ENCODE data around the gene CCDC68.

Gene CCDC68

DNA sequence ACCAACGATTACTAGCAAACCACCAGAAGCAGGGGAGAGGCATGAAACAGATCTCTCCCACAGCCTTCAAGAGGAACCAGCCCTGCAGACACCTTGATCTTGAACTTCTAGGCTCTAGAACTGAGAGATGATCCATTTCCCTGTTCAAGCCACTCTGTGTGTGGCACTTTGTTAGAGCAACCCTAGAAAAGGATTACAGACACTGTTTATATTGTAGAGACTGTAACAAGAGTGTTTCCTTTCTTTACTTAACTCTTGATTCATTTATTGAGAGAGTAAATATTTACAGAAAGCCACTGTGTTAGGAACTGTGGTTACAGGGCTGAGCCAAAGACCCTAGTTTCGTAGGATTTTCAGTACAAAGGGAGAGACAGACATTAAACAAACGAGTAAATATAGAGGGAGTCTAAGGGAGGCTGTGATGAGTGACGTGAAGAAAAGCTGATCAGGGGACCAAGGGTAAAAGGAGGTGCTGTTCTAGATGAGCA, 10.9 kb downstream of the CCDC68 start:
- peaks cover 17% of the 10 kb centered on the region for H3K4me1 Mint-ChIP-seq (ENCODE audit: low read depth)
- H3K27ac Mint-ChIP-seq, result no peak overlapping the region
- H3K4me3 Mint-ChIP-seq, result no peak overlapping the region
- no peaks in the 10 kb centered on the region for H3K36me3 Mint-ChIP-seq (ENCODE audit: low read depth)
- peaks cover 12% of the 10 kb centered on the region for H3K27me3 Mint-ChIP-seq (ENCODE audit: low read depth)
- H3K9me3 Mint-ChIP-seq, result no peaks in the 10 kb centered on the region

DNA sequence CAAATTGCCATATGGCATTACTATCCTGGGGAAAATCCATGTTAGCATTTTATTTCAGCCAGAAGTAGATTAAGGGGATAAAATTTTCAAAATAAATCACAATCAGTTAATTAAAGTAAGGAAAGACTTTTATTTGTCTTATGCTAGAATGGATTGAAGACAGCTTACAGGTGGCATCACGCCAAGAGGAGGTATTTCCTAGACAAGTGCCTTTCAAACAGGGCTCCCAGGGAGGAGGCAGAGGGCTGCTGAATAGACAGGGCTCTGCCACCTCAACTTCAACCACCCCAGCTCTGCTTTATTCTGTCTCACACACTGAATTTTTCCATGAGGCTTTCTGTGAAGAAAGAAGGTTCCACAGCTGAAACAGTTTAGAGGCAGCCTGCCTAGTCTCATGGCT, 12.2 kb downstream of the CCDC68 start:
- Mint-ChIP-seq H3K36me3 (ENCODE audit: low read depth) (no peaks in the 10 kb centered on the region), H3K27ac (no peak overlapping the region), H3K9me3 (no peaks in the 10 kb centered on the region), H3K27me3 (ENCODE audit: low read depth) (peaks cover 12% of the 10 kb centered on the region), H3K4me1 (ENCODE audit: low read depth) (peaks cover 17% of the 10 kb centered on the region), H3K4me3 (no peak overlapping the region)

DNA sequence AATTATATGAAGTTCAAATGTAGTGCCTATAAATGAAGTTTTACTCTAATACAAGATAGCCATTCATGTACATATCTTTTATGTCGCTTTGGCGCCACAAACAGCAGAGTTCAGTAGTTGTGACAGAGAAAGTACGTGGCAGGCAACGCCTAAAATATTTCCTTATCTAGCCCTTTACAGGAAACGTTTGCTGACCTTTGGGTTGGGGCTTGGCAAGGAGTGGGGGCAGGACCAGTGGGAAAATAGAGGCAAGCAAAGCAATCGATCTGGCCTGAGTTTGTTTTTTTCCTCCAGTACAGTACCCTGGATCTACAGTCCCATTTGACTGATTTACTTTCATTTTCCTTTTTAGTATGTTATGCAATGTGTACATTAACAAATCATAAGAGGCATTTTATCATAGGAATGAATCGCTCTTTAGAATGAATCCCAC, 13.1 kb downstream of the CCDC68 start:
- Mint-ChIP-seq H3K9me3 (no peaks in the 10 kb centered on the region), H3K27ac (peak overlapping the region; percentile 80), H3K27me3 (ENCODE audit: low read depth) (peaks cover 12% of the 10 kb centered on the region), H3K4me3 (peak overlapping the region; percentile 79), H3K4me1 (ENCODE audit: low read depth) (peaks cover 17% of the 10 kb centered on the region), H3K36me3 (ENCODE audit: low read depth) (no peaks in the 10 kb centered on the region)

DNA sequence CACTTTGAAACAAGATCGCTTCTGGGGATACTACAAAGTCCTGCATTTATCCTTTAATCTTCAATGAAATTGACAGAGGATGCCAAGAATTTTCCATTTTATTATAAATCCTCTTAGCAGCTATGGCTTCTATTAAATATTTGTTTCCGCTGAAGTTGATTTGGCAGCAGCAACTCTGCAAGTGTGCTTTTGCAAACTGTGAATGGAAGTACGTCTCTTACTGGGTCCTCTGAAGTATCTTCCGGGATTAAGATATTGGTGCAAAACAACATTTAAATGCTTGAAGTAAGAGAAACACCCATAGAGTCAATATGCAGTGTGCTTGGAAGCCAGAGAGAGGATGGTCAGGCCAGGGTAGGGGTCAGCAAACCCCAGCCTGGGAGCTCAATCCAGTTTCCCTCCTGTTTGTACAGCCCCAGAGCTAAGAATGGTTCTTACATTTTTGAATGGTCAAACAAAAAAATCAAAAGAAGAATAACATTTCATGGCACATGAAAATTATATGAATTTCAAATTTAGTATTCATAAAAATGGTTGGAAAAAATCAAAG, 13.6 kb downstream of the CCDC68 start:
- Mint-ChIP-seq H3K4me1 (ENCODE audit: low read depth) (peaks cover 17% of the 10 kb centered on the region), H3K9me3 (no peaks in the 10 kb centered on the region), H3K27me3 (ENCODE audit: low read depth) (peaks cover 12% of the 10 kb centered on the region), H3K36me3 (ENCODE audit: low read depth) (no peaks in the 10 kb centered on the region), H3K4me3 (peak overlapping the region; percentile 79), H3K27ac (peak overlapping the region; percentile 80)

DNA sequence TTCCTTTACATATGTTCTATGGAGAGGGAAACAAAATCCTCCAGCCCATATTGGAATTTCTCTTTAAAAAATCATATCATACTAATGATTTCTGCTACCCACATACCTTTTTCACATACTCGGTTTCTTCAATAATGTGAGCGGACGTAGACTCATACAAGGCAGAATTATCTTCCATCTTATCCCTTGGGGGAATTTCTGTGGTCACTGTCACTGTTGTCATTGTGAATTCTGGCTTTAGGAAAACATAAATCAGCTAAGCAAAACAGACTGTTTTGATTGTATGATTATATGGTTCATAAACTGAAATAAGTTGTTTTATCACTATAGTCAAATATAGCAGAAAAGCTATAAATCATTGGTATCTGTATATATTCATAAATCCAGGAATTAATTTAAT, 16.7 kb downstream of the CCDC68 start:
- no peak overlapping the region for H3K4me3 Mint-ChIP-seq

DNA sequence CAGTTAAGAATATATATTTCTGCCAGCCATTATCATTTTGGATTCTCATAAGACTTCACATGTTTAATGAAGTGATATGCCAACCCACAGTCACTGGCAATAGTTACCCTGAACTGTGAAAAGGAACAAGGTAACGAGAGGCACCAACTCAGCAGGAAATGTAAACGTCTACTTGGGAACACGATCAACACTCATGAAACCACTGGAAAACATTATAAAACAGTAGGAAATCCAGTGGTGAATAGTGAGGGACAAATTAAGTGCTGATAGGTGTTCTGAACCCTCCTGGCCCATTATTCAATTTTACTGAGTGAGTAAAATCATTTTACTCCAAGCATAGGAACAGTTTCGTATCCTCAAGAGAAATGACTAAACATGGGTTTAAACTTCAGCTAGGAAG, 17.1 kb downstream of the CCDC68 start:
- no peaks in the 10 kb centered on the region for H3K27me3 Mint-ChIP-seq (ENCODE audit: low read depth)
- no peak overlapping the region for H3K4me3 Mint-ChIP-seq
- H3K36me3 Mint-ChIP-seq (ENCODE audit: low read depth), result no peaks in the 10 kb centered on the region
- no peak overlapping the region for H3K27ac Mint-ChIP-seq
- H3K4me1 Mint-ChIP-seq (ENCODE audit: low read depth), result peaks cover 16% of the 10 kb centered on the region
- H3K9me3 Mint-ChIP-seq, result no peaks in the 10 kb centered on the region

More for the DNA sequence above, 16.7 kb downstream of the CCDC68 start:
- Mint-ChIP-seq H3K27ac (no peak overlapping the region), H3K9me3 (no peaks in the 10 kb centered on the region), H3K36me3 (ENCODE audit: low read depth) (no peaks in the 10 kb centered on the region), H3K4me1 (ENCODE audit: low read depth) (peaks cover 16% of the 10 kb centered on the region), H3K27me3 (ENCODE audit: low read depth) (no peaks in the 10 kb centered on the region)

DNA sequence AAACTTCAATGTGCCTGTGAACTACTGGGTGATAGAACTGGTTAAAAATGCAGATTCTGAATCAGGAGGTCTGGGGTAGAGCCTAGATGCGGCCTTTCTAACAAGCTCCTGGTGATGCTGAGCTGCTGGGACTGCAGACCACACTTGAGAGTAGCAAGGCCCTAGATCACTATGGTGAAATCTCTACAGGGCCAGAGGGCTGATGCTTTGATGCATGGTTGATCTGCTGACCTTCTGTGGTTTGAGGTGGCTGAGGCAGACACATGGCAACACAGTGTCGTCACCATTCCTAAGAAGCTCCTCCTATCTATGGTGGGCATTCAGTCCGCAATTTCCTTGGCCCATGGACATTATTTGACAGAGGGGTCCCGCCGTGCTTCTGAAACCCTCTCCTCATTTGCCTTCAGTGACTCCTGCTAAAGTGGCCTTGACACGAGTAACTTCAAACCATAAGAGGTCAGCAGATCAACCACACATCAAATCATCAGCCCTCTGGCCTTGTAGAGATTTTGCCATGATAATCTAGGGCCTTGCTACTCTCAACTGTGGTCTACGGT, 19.8 kb downstream of the CCDC68 start:
- H3K4me1 Mint-ChIP-seq (ENCODE audit: low read depth), result no peaks in the 10 kb centered on the region
- no peak overlapping the region for H3K4me3 Mint-ChIP-seq
- no peaks in the 10 kb centered on the region for H3K27me3 Mint-ChIP-seq (ENCODE audit: low read depth)
- H3K36me3 Mint-ChIP-seq (ENCODE audit: low read depth), result no peaks in the 10 kb centered on the region
- no peaks in the 10 kb centered on the region for H3K9me3 Mint-ChIP-seq
- no peak overlapping the region for H3K27ac Mint-ChIP-seq

DNA sequence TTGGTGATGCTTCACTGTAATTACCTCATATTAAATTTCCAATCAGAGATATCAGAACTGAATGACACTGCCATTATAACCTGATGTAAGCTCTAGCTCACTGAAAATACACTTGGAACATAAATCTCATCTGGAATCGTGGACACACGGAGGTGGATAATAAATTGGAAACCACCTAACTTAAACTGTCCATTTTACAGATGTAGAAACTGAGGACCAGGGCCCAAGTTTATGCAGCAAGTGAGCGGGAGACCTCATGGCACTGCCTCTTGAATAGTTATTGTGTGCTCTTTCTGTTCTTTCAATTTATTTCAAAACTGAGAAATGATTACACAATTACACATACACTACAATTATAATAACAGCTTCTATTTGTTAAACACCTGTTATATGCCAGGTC, 20.8 kb downstream of the CCDC68 start:
- no peaks in the 10 kb centered on the region for H3K9me3 Mint-ChIP-seq
- no peak overlapping the region for H3K27ac Mint-ChIP-seq
- H3K4me3 Mint-ChIP-seq, result no peak overlapping the region
- H3K4me1 Mint-ChIP-seq (ENCODE audit: low read depth), result no peaks in the 10 kb centered on the region
- H3K27me3 Mint-ChIP-seq (ENCODE audit: low read depth), result peaks cover 4% of the 10 kb centered on the region
- H3K36me3 Mint-ChIP-seq (ENCODE audit: low read depth), result no peaks in the 10 kb centered on the region

DNA sequence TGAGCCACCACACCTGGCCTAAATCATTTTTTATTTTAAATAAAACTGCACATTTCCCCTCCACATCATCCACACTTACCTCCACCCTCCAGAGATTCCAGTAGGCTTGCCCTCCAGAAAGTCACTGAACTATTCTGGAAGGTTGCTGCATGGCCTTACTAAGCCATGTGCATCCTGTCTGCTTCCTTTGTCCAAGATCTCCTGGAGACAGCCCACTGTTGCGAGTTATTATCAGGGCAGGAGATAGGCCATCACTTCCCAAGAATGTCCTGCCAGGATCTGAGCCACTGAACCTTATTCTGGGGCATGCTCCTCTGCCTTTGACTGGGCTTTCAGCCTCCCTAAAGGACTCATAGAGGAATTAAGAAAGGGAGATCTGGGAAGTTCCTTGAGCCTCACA, 26.8 kb downstream of the CCDC68 start:
- H3K9me3 Mint-ChIP-seq, result no peaks in the 10 kb centered on the region
- H3K4me3 Mint-ChIP-seq, result no peak overlapping the region
- no peak overlapping the region for H3K27ac Mint-ChIP-seq
- H3K4me1 Mint-ChIP-seq (ENCODE audit: low read depth), result no peaks in the 10 kb centered on the region
- no peaks in the 10 kb centered on the region for H3K36me3 Mint-ChIP-seq (ENCODE audit: low read depth)
- peaks cover 7% of the 10 kb centered on the region for H3K27me3 Mint-ChIP-seq (ENCODE audit: low read depth)

DNA sequence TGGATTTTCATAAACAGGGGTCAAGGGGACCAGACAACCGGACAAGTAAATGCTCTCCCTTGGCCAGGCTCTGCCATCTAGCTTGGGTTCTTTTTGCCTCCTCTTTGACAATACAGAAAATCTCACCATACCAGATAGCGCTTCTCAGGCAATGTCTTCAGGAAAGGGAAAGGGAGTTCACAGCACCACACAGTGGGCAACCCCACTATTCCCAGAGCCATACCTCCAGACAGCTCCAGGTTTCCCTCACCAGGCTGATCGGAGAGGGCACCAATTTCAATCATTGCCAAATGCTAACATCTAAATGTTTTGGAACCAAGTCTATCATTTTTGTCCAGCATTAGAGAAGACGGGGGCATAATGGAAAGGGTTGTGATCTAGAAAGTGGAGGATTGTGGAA, 28.1 kb downstream of the CCDC68 start:
- Mint-ChIP-seq H3K4me1 (ENCODE audit: low read depth) (no peaks in the 10 kb centered on the region), H3K27me3 (ENCODE audit: low read depth) (peaks cover 8% of the 10 kb centered on the region), H3K27ac (no peak overlapping the region), H3K4me3 (no peak overlapping the region), H3K36me3 (ENCODE audit: low read depth) (no peaks in the 10 kb centered on the region), H3K9me3 (no peaks in the 10 kb centered on the region)

DNA sequence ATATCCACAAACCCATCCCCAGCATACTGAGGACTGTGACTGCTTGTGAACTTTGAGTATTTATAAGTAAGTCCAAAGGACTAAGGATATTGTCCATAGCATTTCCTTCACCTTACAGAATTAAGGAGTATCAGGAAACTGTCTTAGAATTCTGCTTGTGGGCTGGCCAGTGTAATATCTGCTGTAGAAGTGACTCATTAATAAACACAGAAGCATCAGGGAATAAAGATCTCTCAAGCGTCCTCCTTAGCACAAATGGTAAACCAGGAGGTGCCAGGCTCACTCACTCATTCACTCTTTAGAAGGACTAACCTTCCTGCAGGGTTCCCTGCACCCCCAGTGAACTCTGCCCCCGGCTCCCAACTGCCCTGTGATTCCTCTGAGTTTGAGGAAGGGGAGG, 31.0 kb downstream of the CCDC68 start:
- Mint-ChIP-seq H3K36me3 (ENCODE audit: low read depth) (no peaks in the 10 kb centered on the region), H3K9me3 (no peaks in the 10 kb centered on the region), H3K4me1 (ENCODE audit: low read depth) (no peaks in the 10 kb centered on the region), H3K27me3 (ENCODE audit: low read depth) (peaks cover 3% of the 10 kb centered on the region), H3K27ac (no peak overlapping the region), H3K4me3 (no peak overlapping the region)

DNA sequence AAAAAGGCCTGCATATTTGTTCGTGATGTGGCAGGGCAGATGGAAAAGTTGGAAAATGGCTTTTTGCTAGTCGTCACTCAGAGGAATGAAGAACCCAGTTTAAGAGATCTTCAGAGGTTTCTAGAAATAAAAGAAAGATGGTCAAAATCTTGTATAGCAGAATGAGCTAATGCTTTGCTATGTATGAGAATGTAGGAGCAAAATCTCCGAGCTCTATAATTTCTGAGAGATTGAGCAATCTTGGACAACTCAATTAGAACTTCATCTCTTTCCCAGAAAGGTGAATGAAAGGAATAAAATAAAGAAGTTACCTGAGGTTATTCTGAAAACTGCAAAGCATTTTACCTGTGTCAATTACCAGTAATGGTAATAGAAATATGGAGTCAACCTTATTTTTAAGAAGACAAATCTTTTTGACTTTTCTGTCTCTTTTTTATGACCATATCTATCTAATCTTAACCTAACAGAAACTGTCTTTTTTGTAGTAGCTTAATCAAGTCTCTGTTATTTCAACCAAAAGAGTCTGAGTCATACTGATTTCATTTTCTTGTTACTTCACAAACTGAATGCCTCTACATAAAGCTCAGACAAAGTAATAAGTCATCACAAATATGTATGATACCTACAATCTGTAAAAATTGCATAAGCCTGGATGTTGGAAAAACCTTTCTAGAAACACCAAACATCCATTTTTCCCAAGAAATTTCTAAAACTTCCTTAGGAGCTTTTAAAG, 32.5 kb downstream of the CCDC68 start:
- H3K4me3 Mint-ChIP-seq, result no peak overlapping the region
- no peak overlapping the region for H3K27ac Mint-ChIP-seq
- peaks cover 3% of the 10 kb centered on the region for H3K27me3 Mint-ChIP-seq (ENCODE audit: low read depth)
- no peaks in the 10 kb centered on the region for H3K36me3 Mint-ChIP-seq (ENCODE audit: low read depth)
- H3K4me1 Mint-ChIP-seq (ENCODE audit: low read depth), result no peaks in the 10 kb centered on the region
- H3K9me3 Mint-ChIP-seq, result no peaks in the 10 kb centered on the region

DNA sequence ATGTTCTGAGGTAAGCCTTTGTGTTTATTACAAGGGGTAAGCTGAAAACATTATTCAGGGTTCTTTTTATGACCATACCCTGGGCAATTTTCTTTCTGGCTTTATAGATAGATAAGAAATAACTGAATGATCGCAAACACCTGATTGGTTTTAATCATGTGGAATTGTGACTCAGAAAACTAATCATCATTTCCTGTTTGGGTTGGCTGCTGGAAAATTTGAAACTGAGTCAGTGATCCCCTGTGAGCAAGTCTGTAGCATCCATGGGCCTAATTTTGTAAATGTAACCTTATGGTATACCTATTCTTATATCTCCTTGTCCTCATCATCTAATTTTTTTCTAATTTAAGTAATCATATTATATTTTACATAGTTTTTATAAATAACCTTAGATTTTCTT, 34.3 kb downstream of the CCDC68 start:
- Mint-ChIP-seq H3K27ac (no peak overlapping the region), H3K36me3 (ENCODE audit: low read depth) (no peaks in the 10 kb centered on the region), H3K27me3 (ENCODE audit: low read depth) (peaks cover 3% of the 10 kb centered on the region), H3K9me3 (no peaks in the 10 kb centered on the region), H3K4me1 (ENCODE audit: low read depth) (no peaks in the 10 kb centered on the region), H3K4me3 (no peak overlapping the region)

DNA sequence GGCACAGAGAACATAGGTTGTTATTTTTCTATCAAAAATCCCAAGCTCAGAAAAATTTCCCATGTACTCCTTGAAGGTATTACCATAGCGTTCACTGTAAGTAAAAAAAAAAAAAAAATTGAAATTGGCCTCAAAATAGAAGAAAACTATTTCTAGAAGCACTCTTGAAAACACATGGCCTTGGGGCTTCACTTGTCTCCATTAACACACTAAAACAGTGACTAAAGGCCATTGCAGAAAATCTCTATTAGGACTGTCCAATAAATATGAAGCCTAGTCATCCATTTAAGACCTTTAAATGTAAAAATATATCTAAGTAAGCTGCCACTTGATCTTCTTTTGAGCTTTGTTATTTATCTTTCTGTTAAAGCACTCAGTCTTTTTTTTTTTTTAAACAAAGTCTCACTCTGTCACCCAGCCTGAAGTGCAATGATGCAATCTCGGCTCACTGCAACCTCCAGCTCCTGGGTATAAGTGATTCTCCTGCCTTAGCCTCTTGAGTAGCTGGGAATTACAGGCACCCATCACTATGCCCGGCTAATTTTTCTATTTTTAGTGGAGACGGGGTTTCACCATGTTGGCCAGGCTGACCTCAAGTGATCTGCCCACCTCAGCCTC, 35.8 kb downstream of the CCDC68 start:
- Mint-ChIP-seq H3K36me3 (ENCODE audit: low read depth) (no peaks in the 10 kb centered on the region), H3K27ac (no peak overlapping the region), H3K4me1 (ENCODE audit: low read depth) (no peaks in the 10 kb centered on the region), H3K9me3 (no peaks in the 10 kb centered on the region), H3K4me3 (no peak overlapping the region), H3K27me3 (ENCODE audit: low read depth) (peaks cover 3% of the 10 kb centered on the region)

DNA sequence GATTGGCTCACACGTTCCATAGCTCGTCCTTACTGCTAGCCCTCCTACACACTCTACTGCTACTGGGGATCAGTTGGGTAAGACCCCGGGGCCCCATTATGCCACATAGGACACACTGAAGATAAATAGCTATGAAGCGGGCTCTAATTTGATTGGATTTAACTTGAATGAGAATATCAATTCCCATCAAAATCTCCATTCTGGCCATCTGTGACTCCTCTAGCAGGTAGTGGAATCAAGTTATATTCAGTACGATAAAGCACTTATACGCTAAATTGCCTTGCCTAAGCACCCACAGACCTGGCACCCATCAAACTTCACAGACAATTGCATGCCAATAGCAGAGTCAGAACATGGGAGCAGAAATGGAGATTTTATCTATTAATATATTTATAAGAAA, 39.8 kb downstream of the CCDC68 start:
- H3K27me3 Mint-ChIP-seq (ENCODE audit: low read depth), result no peaks in the 10 kb centered on the region
- no peaks in the 10 kb centered on the region for H3K36me3 Mint-ChIP-seq (ENCODE audit: low read depth)
- H3K4me3 Mint-ChIP-seq, result no peak overlapping the region
- H3K9me3 Mint-ChIP-seq, result no peaks in the 10 kb centered on the region
- no peaks in the 10 kb centered on the region for H3K4me1 Mint-ChIP-seq (ENCODE audit: low read depth)
- H3K27ac Mint-ChIP-seq, result no peak overlapping the region

Data from T-helper 1 cell treated with Interleukin-12 subunit alpha and Interleukin-12 subunit beta and Interleukin-4 antibody, amounts not matched to agents 30 μg/mL and 1 μg/mL, for 36 hours (primary cell).